Activated CD4-positive, alpha-beta T cell treated with anti-CD3 and anti-CD28 coated beads for 4 hours (primary cell): ENCODE measurements around the gene STON2.

Source experiments
- DNase-seq, 2 donors: peaks; one replicate each; pipeline ENCODE4 v3.0.0-alpha.2; 2020

The STON2 gene

GRCh38 chr14:81367563-81367962 lies 32.6 kb downstream of the STON2 start:
- DNase-seq, result no peak

DNA sequence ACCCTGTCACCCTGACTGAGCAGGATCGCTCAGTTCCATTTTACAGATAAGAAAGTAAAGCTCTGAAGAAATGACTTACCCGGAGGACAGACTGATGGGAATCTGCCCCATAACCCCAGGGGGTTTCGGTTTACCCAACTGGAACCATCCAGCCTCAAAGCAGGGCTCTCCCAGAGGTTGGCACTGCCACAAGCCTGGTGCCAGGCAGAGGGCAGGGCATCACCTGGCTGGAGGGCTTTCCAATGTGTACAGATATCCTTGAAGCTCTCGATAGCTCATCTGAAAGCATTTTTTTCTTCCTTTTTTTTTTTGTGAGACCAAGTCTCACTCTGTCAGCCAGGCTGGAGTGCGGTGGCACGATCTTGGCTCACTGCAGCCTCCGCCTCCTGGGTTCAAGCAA lies 33.2 kb downstream of the STON2 start:
- no peak for DNase-seq

GRCh38 chr14:81366214-81366613 lies 33.9 kb downstream of the STON2 start:
- no peak for DNase-seq

GRCh38 chr14:81363746-81364378 lies 36.3 kb downstream of the STON2 start:
- no peak for DNase-seq

DNA sequence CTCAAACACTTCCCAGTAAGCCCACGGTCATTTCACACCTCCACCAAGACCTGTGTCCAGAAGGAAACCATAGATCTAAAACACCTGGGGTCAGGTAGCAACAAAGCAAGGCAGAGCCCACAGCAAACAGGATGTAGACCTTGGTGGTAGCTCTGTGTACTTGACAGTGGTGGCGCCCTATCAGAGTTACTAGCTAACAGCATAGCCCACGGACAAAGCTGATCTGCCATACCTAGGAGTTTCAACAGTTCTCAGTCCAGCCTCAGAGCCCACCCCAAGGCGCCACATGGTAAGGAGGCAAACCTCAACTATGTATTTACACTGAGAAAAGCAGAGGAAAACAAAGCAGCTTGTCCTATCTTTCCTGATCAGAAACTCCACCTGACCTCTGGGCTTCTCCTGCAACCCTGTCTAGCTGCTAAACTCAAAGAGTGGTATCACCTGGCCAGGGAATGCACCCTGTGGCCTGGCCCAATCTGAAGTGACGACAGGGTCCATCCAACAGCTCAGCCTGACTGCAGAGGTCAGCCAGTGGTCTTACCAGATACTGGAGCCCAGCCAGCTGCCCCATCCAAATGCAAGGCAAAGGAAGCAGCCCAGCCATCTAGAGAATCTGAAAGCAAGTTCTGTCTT lies 46.3 kb downstream of the STON2 start:
- DNase-seq, result no peak

DNA sequence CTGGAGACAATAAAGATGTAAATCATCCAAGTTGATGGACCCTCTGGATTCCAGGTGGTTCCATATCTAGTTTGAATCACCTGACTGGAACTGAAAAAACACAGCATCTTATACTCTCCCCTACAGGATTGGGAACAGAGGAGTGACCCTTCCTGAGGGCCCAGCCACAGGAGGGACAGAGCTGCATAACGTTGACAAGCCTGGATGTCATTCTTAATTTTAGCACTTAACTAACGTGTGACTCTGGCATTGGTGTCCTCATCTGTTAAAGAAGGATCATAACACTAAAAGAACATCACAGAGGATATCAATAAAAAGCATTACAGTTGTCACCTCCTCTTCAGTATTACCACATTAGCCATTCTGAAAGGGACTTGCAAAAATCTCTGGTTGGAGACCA lies 47.7 kb downstream of the STON2 start:
- no peak for DNase-seq

DNA sequence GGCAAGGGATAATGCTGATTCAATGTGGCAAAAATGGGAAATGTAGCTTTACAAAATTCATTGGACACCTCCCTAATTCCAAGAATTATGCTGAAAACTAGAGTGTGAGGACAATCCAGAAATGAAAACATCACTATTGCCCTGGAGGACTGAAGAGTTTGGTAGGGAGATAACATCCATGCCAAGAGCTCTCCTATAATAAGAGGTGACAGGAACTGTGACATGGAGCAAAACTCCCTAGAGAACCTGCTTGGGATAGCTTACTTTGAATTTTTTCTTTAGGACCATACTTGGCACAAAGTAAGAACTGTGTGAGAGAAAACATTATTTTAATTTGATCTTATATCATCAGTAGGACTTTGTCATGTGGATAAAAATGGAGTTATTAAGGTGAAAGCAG lies 48.9 kb downstream of the STON2 start:
- no peak for DNase-seq

GRCh38 chr14:81350344-81351130 lies 49.6 kb downstream of the STON2 start:
- DNase-seq, result no peak

- no peak for DNase-seq
Measured at GRCh38 chr14:81348061-81348460, 52.1 kb downstream of the STON2 start.

DNA sequence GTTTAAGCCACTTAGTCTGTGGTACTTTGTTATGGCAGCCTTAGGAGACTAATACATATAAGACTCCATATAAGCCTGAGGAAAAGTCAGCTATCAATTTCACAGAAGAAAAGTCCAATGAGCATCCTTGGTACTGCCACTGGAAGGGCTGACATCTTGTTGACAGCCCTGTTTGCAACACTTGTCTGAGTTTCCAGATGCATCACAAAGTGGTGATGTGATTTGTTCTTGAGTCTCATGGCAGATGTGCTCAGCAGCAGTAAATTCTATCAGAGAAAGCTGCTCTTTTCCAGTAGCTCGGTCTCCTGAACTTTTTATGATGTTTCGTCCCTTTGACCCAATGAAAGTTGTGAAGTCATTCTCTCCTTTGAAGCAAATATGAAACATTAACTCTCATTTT lies 54.3 kb downstream of the STON2 start:
- DNase-seq, result no peak

- DNase-seq, result no peak
Measured at GRCh38 chr14:81344481-81345160, 55.5 kb downstream of the STON2 start.

DNA sequence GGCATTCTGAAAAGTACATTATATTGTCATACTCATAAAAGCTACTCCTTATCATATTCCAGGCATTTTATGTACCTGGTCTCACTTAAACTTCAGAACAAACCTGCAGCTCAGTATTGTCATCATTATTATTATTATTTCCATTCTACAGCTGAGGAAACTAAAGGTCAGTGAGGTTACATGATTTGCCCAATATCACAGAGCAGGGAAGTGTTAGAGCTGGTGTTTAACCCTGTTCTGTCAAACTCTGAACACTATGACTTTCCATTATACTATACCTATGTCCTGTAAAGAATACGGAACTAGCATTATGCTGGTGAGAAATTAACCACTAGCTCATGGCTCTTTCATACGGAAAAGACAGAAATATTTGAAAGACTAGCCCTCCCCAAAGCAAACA lies 56.4 kb downstream of the STON2 start:
- DNase-seq, result no peak

- DNase-seq, result no peak
Measured at GRCh38 chr14:81342850-81343580, 57.1 kb downstream of the STON2 start.

- no peak for DNase-seq
Measured at GRCh38 chr14:81341781-81342180, 58.3 kb downstream of the STON2 start.

GRCh38 chr14:81341370-81341769 lies 58.8 kb downstream of the STON2 start:
- DNase-seq, result no peak

DNA sequence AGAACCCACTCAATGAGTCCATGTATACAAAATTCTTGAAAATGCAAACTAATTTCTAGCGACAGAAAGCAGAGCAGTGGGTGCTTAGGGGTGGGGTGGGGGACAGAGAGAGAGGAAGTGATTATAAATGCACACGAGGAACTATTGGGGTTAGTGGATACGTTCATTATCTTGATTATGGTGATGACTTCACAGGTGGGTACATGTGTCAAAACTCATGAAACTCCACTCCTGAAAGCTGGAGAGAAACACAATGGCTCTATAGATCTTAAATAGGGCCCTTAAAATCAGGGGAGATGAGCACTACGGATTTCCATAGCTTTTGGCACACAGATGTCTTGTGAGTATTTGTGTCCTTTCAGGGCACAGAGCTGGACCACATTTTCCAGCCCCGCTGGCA lies 59.9 kb downstream of the STON2 start:
- DNase-seq, result no peak

DNA sequence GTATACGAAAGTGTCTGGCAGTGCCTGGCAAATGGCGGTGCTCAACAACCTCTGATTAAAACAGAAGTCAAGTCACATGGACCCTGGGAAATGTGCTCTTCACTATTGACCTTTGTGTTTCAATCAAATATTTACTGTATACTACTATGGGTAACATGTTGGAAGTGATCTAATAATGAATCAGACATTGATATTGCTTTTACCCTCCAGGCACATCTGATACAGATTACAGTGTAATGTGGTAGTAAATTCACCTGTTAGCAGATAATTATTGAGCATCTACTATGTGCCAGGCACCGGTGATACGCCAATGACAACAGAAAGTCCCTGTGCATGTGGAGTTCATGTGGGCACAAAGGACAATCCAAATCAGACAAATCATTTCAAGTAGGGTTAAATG lies 63.1 kb downstream of the STON2 start:
- DNase-seq, result no peak

DNA sequence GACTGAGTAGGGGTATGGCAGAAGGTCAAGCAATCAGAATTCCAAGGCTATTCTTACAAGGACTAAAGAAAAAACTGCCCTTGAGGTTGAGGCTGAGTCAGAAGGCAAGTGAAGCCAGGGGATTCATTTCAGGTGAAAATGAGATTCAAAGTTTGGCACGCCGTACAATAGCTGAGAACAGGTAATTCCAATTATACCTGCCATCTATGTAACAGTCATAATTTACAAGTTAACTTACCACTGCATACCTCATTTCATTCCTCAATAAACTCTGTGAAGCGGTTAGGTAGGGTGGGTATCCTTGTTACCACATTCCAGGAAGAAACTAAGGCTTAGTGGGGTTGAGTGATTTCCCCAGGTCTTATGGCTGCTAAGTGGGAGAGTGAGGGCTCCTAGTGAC lies 64.1 kb downstream of the STON2 start:
- no peak for DNase-seq

GRCh38 chr14:81332725-81333124 lies 67.4 kb downstream of the STON2 start:
- DNase-seq, result no peak

- DNase-seq, result no peak
Measured at GRCh38 chr14:81331229-81332021, 68.7 kb downstream of the STON2 start.

DNA sequence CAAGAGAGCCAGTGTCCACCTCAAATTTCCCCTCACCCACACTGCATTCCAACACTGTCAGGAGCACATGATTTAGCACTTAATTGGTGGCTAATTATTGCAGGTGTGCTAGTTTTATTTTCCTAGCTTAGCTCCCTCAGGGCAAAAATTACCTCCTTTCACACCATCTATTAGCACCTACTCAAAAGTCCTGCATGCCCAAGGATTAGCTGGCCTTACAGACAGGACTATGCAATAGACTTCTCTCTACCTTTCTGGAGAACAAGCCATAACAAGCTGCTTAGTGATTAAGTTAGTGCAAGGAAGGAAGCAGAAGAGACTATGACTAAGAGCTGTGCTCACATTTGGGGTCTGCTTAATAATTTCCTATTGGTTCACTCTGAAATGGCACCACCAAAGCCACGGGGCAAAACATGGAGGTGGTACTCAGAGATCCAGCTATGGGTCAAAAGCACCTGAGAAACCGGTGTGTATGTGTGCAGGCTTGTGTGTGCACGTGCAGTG lies 69.5 kb downstream of the STON2 start:
- no peak for DNase-seq
